Cardiac septum (tissue), 1 donor: ENCODE measurements around the gene L2HGDH. TPM values are rescaled to one million over a fixed set of nuclear protein-coding genes. Genes with fewer than 3 reads are reported as not detected.

Source experiments
- DNase-seq: peaks from one replicate; pipeline ENCODE4 v3.0.0-alpha.2; 2020; ENCODE audit warnings: low spot score
- intact Hi-C: fragments of 100-400 bp; cut with DNase I; formaldehyde crosslinking; loops from one replicate; pipeline ENCODE4 v1.14.0; 2022
- total RNA-seq: library from RNA; stranded (reverse); fragmentation: NEBNext Ultra II Directional; extraction: Animal tissue kit (Norgen Biotek cat#: 25700); gene quantifications from one replicate; pipeline ENCODE4 v1.2.1, GENCODE V29; 2021
- donor health status: DM: no; HTN: no; CAD: no.

L2HGDH gene
- total RNA-seq, 1 donor from 2014 or later, result 8.2 TPM

DNA sequence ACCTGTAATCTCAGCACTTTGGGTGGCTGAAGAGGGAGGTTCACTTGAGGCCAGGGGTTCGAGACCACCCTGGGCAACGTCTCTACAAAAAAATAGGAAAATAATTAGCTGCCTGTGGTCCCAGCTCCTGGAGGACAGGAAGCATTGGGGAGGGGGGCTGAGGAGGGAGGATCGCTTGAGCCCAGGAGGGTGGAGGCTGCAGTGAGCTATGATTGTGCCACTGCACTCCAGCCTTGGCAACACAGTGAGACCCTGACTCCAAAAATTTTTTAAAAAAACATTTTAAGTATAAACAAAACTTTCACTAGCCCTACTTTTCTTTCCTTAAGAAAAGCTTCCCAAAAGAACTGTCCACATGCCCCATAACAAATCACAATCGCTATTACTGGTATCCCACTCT lies 1.6 kb downstream of the L2HGDH start:
- intact Hi-C loops, result loop anchor here (5.0 kb wide), 1 partner anchor 78 kb away; the partner anchor contains the start of gene SOS2
- DNase-seq, result no peak

DNA sequence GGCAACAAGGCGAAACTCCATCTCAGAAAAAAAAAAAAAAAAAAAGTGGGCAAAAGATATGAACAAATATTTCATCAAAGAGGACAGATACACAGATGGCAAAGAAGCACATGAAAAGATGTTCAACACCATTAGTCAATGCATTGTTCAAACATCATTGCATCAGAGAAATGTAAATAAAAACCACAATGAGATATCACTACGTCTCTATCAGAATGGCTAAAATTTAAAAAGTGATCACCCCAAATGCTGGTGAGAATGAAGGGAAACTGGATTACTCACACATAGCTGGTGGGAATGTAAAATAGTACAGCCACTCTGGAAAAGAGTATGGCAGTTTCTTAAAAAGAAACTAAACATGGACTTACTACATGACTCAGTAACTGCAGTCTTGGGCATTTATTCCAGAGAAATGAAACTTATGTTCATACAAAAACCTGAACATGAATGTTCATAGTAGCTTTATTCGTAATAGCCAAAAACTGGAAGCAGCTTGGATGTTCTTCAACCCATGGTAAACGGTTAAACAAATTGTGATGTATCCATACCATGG lies 3.6 kb downstream of the L2HGDH start:
- intact Hi-C loops, result no loop called here
- DNase-seq, result no peak

DNA sequence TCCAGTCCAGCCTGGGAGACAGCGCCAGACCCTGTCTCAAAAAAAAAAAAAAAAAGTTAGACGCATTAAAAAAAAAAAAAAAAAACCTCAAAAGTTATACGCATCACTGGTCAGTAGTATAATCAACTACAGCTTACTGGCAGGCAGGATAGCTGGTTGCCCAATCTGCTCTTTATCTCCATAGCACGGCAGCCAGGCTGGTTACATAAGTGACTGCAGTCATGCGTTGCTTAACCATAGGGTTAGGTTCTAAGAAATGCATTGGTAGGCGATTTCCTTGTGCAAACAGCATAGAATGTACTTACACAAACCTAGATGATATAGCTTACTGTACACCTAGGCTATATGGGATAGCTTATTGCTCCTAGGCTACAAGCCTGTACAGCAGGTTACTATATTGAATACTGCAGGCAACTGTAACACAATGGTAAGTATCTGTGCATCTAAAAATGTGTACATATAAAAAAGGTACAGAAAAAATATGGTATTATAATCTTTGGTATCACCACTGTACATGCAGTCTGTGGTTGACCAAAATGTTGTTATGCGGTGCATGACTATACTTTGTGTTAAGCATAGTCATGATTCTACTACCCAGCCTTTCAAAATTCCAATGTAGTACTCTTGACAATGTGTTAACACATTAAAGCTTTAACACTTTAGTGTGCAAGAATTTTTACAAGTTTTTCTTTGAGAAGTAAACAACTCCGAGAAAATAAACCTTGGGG lies 8.1 kb downstream of the L2HGDH start:
- DNase-seq, result no peak
- intact Hi-C loops, result no loop called here

DNA sequence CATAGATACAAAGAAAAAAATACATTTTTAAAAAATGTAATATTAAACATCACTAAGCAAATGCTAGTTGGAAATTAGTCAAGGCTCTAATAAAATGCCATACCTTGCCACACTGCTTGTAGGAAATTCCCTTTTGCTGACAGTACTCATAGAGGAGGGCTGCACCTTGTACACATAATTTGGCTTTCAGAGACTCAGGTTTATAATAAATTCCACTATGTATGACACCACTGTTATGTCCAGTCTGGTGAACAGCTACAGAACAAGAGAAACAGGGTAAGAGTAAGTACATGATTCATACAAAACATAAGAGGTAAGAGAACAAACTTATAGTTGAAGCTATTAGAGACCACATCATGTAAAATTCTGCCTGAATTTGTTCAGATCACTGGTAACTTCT lies 10.1 kb downstream of the L2HGDH start:
- intact Hi-C loops, result no loop called here
- DNase-seq, result no peak

DNA sequence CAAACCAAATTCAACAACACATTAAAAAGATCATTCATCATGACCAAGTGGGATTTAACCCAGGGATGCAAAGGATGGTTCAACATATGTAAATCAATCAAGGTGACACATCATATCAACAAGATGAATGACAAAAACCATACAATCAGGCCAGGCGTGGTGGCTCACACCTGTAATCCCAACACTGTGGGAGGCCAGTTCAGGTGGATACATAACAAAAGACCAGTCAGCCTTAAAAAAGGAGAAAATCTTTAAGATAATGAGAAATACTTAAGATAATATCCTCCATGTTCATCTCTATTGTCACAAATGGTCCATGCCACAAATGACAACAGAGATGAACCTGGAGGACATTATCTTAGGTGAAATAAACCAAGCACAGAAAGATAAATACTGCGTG lies 12.4 kb downstream of the L2HGDH start:
- intact Hi-C loops, result no loop called here
- no peak for DNase-seq

DNA sequence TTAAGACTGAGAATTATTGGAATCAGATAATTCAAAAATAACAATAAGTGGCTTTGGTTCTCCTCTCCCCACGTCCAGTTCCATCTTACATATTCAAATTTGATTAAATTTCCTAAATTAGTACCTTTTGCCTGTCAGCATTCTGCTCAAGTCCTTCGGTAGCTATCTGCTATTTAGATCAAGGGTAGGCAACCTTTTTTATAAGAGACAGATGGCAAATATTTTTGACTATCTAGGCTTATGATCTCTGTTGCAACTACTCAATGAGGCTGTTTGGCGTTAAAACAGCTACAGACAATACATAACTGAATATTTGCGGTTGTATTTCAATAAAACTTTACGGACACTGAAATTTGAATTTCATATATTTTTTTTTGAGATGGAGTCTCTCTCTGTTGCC lies 21.7 kb downstream of the L2HGDH start:
- intact Hi-C loops, result no loop called here

DNA sequence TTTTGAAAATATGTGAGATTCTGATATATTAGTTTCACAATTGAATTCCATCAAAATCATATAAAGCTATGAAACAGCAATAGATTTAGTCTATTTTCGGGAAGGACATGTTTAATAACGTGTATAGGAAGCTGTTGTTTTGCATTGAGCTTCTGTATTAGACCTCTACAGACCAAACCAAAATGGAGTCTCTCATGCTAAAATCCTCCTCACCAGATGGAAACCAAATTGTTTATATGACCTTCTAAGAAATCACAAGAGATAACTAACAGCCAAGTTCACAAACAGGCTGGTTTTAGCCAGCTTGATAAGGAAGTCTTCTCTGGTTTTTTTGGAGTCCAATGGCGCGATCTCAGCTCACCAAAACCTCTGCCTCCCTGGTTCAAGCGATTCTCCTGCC lies 23.9 kb downstream of the L2HGDH start:
- intact Hi-C loops, result no loop called here
- DNase-seq, result no peak

More for the DNA sequence above, 21.7 kb downstream of the L2HGDH start:
- DNase-seq, result no peak

DNA sequence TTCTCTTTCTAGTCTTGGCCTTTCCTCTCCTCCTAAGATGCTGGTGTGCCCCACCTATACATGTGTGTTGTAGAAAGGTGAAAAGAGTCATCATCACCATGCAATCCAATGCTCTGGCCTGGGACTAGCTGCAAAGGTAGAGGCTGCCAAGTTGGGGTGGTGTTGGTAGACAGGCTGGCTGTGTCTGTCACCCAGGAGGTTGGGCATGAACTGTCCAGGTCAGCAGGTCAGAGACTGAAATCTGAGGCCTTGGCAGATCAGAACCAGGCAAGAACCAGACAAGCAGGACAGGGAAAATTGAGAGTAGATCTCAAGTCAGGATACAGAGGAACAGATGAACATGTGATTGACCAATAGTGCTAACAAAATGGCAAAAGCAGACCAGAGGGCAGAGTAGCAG lies 26.2 kb downstream of the L2HGDH start:
- no peak for DNase-seq
- intact Hi-C loops, result no loop called here

DNA sequence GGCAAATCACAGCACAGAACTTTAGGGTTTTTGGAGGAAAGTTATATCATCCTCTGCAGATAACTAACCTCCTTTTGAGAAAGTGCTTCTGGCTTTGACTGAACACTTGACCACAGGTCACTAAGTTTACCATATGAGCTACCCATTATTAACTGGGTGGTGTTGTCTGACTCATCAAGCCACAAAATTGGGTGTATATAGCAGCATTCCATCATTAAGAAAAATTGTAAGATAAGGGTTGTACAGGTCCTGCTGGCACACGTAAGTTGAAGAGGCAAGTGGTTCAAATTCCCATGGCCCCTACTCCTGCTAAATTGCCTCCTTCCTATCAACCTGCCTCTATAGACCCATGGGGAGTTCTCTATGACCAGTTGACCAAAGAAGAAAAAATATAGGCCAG lies 39.5 kb downstream of the L2HGDH start:
- no peak for DNase-seq
- intact Hi-C loops, result no loop called here

DNA sequence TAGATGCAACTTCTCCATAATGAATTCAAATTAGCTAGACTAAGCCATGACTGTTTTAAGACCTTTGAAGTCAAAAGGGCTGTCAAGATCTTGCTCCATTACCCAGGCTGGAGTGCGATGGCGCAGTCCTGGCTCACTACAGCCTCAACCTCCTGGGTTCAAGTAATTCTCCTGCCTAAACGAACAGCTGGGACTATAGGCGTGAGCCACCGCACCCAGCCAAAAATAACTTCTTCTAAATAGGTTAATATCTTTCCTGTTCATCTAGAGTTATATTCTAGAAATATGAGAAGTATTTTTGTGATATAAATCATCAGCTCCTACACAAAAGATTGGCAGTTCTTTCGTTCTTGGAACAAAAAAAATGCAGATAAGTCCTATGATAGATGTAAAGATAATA lies 41.1 kb downstream of the L2HGDH start:
- intact Hi-C loops, result no loop called here
- no peak for DNase-seq

DNA sequence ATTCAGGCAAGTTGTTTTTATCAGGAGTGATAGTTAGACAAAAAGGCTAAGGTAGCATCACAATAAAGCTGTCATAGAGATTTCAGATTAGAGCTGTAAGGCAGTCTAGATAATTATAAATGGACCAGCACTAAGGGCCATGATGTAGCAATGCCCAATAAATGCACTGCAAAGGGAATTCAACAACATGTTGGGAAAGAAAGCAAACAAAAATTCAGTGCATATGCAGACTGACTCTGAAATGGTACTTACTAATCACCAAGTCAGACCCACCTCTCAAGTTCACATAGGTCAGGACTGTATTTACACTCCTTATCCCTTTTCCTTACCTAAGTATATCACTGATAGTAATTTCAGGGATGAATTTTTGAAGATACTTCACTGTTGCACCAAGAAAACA lies 47.0 kb downstream of the L2HGDH start:
- DNase-seq, result no peak
- intact Hi-C loops, result no loop called here

DNA sequence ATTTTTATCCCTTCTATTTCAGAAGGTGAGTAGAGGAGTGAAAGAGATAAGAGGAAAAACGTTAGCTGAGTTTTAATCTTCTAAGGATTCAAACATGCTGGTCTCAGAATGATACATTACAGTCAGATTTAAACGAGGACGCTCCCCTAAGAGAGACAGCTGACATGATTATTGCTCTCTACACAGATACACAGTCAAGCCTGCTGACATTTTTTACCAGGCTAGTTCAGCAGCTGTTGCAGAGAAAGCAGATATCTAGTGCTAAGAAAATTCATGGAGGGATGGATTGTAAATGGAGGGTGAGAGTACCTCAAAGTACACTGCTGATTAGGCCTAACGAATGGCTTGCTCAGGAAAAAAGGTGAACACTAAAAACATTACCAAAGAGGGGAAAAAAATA lies 48.7 kb downstream of the L2HGDH start:
- DNase-seq, result no peak
- intact Hi-C loops, result no loop called here

DNA sequence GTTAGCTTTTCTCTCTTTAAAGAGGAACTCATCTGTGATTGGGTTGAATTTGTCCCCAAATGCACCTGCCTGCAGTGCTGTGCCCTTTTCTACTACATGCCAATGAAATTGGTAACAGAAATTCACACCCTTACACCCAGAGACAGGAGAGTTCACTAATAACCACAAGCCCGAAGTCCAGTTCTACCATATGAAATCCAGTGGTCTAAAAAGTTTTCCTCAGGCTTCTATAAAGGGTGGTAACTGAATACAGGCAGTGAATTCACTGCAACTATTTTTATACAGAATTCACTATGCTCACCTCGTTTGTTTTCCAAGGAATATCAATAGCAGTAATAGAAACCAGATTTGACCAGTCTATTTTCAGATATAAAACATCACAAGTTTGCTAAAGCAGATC lies 49.2 kb downstream of the L2HGDH start:
- intact Hi-C loops, result no loop called here
- no peak for DNase-seq

DNA sequence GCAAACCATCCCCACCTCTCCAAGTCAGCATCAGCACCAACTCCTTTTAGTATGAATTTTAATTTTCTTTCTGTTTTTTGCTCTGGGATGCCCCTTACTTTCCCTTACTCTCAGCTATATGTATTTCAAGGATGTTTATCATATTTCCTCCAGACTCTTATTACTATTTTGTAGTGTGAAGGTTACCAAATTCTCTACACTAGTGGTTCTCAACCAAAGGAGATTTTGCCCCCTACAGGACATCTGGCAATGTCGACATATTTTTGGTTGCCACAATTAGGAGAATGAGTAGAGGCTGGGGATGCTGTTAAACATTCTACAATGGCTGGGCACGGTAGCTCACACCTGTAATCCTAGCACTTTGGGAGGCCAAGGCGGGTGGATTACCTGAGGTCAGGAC lies 51.5 kb downstream of the L2HGDH start:
- intact Hi-C loops, result no loop called here
- no peak for DNase-seq

DNA sequence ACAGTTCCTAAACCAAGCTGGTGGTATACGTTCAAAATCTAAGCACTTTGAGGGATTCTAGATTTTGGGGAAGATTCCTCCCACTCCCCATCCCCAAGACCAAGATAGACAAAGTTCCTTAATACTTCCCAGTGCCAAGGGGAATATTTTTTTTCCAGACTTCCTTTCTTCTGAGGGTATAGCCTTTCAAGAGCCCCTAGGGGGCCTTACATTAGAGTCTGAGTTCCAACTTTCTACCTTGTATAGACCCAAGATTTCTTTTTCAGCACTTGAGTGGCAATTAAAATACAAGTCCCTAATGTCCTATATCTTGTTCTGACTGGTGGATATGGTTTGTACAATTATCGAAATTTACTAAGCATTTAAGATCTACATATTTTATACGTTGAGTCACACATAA lies 52.0 kb downstream of the L2HGDH start:
- no peak for DNase-seq
- intact Hi-C loops, result no loop called here

DNA sequence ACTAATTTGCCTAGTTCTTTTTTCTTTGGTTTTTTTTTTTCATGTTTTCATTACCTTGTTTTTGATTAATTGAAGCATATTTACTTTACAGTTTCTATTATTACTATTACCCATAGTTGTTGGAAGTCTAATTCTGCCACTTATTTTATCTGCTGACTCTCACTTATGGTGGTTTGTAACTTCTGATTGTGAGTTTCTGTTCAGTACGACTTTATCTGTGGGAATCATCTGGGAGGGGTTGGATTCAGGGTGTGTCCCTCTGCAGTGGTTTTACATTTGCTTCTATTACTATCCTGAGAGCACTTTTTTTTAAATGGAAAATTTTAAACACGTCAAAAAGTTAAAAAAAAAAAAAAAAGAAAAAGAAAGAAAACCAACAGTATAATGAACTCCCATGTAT lies 54.3 kb downstream of the L2HGDH start:
- intact Hi-C loops, result no loop called here
- no peak for DNase-seq

DNA sequence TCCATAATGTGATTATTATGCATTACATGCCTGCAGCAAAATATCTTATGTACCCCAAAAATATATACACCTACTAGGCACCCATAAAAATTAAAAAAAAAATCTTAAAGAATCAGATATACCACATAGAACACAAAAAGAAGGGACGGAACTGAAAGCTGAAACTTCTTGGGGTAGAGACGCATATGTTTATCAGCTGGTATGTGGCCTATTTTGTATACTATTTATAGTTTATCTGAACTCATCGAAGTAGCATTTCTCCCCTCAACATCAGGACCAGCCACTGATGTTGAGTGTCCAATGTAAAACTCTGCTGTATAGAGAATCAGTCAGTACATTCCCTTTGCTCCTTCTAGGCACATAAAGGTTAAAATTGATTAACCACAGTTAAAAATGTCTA lies 57.8 kb downstream of the L2HGDH start:
- intact Hi-C loops, result no loop called here
- DNase-seq, result no peak

DNA sequence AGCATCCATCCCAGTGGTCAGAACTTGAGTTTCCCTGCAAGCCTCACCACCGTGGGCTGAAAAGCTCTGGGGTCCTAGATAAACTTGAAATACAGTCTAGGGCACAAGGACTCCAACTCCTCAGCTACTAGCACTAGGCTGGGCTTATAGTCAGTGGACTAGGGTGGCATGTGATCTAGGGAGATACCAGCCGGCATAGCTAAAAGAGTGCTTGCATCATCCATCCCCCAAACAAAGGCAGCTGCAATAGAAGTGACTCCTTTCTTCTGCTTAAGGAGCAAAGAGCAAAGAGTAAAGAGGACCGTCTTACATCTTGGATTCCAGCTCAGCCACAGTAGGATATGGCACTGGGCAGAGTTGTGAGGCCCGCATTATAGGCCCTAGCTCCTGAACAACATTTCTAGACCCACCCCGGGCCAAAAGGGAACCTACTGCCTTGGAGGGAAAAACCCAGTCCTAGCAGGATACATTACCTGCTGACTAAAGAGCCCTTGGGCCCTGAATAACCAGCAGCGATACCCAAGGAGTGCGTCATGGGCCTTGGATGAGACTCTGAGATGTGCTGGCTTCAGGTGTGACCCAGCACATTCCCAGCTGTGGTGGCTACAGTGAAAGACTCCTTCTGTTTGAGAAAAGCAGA lies 62.8 kb downstream of the L2HGDH start:
- intact Hi-C loops, result no loop called here
- no peak for DNase-seq

DNA sequence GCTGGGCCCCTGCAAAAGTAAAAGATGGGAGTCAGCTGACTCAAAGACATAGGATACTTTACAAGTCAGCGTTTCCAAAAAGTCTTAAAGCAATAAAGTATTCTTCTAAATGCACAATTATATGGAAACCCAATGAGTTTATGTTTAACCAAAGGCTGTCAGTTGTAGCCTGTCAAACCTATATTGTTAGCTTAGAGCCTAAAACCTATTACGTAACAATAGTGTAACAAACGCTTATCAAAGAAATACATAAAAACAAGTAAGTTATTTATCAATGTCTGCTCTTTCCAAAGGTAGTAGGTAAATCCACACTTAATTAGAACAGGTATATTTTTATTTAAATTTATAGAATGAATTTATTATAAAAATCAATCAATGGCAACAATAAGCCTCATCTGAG lies 64.8 kb downstream of the L2HGDH start:
- DNase-seq, result no peak

DNA sequence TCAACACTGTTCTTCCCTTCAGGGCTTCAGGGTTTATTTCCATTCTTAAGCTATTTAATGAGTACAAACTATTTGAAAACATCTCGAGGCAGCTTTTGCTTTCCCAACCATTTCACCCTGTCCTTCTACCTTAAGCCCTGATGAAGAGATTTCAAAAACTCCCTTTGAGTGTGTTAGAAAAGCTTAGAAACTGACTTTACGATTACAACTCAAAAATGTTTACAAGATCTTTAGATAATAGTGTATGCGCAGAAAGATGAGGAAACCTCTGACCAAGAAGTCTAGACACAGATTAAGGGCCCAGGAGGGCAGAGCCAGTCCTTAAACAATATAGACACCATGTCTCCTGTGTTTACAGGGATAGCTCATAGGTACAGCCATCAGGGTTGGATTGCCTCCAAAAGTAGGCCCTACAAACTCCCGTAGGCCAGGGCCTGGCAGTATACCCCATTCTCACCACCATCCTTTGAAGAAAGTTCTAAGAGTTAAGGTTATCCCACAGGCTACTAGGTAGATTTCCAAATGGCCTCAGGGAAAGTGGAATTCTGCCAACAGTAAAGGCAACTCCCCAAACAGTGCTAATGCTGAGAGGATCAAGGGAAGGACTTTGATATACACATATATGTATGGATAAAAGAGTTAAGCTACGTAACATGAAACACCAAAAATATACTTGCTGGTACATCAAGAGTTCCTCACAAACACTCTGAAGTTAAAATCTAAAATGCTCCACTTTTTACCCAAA lies 69.3 kb downstream of the L2HGDH start:
- intact Hi-C loops, result no loop called here
- no peak for DNase-seq

More for the DNA sequence above, 64.8 kb downstream of the L2HGDH start:
- intact Hi-C loops, result no loop called here

DNA sequence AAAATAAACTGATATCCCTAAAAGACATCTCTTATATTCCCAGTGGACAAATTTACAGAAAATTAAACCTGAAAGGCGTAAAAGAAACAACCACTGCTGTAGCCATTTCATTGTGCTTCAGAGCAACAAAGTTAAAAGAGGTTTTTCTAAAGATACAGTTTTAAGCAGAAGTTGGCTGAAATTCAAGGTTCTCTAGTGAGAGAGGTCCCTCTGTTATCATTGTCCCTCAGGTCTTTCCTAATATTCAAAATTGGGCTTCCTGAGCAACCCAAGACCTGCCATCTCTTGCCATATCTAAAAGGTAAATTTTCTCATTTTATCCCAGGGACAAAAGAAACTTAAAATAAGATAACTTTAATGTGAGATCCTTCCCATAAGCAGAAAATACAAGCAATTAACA lies 69.9 kb downstream of the L2HGDH start:
- intact Hi-C loops, result no loop called here
- DNase-seq, result no peak
